ENCODE results near the gene STAT5B.

DNA sequence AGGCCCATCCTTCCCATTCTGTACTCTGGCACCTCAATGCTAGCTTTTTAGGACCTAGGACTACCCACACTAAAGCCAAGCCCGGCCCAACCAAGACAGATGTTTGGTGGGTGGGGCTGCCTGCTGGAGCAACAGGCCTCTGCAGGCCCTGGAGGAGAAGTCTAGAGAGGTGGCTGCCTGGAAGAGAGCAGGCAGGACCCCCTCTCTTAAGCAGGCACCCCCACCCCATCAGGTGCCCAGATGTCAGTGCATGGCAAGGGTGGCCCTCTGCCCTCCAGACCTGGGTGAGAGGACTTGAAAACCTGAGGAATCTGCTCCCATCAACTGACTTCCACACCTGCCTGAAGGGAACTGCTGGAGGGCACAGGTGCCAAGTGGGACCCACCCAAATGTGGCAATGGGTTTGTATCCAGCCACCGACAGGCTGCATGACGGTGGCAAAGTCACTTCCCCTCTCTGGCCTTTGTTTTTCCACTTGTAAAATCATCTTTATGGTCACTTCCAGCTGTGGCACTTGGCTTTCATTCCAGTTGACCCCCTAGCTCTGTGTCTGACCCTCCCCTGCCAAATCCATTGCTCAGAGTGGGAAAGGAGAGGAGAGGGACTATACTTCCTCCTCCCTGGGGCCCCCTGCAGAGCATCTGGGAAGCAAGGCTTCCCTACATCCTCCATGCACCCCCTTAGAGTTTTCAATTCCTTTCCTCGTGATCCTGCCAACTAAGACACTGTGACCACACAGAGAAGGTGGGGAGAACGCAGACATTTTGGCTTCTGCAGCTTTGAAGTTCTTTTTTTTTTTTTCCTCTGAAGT lies 10.4 kb upstream of the STAT5B start:
- TF ChIP-seq, protein P1, sequence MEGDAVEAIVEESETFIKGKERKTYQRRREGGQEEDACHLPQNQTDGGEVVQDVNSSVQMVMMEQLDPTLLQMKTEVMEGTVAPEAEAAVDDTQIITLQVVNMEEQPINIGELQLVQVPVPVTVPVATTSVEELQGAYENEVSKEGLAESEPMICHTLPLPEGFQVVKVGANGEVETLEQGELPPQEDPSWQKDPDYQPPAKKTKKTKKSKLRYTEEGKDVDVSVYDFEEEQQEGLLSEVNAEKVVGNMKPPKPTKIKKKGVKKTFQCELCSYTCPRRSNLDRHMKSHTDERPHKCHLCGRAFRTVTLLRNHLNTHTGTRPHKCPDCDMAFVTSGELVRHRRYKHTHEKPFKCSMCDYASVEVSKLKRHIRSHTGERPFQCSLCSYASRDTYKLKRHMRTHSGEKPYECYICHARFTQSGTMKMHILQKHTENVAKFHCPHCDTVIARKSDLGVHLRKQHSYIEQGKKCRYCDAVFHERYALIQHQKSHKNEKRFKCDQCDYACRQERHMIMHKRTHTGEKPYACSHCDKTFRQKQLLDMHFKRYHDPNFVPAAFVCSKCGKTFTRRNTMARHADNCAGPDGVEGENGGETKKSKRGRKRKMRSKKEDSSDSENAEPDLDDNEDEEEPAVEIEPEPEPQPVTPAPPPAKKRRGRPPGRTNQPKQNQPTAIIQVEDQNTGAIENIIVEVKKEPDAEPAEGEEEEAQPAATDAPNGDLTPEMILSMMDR (conservative IDR thresholded peaks at IDR 0.05 in 1 of 2, IDR thresholded peaks at IDR 0.05 in 1 of 2; ENCODE audit: low read depth in 1 of 2, low read length in 2 of 2): no peak
- TF ChIP-seq EZH2 (IDR thresholded peaks at IDR 0.05; ENCODE audit: low read length, missing control alignments): no peak

All from fibroblast of lung (primary cell).